CD4-positive, alpha-beta T cell treated with Interferon alpha-2 for 1 hour (primary cell): ENCODE data around the gene GAPDH.
A peak's percentile ranks its signal among the peaks of the same experiment; 100 is the strongest.
"Not testable (repeated sequence)": the region's sequence is repeated elsewhere in the genome, so short reads cannot be mapped to it uniquely, and the experiment has no call there.

ENCODE experiments used
- DNase-seq, 2 donors: peaks; one replicate each; pipeline ENCODE4 v3.0.0-alpha.2; 2020 to 2022

The GAPDH gene

DNA sequence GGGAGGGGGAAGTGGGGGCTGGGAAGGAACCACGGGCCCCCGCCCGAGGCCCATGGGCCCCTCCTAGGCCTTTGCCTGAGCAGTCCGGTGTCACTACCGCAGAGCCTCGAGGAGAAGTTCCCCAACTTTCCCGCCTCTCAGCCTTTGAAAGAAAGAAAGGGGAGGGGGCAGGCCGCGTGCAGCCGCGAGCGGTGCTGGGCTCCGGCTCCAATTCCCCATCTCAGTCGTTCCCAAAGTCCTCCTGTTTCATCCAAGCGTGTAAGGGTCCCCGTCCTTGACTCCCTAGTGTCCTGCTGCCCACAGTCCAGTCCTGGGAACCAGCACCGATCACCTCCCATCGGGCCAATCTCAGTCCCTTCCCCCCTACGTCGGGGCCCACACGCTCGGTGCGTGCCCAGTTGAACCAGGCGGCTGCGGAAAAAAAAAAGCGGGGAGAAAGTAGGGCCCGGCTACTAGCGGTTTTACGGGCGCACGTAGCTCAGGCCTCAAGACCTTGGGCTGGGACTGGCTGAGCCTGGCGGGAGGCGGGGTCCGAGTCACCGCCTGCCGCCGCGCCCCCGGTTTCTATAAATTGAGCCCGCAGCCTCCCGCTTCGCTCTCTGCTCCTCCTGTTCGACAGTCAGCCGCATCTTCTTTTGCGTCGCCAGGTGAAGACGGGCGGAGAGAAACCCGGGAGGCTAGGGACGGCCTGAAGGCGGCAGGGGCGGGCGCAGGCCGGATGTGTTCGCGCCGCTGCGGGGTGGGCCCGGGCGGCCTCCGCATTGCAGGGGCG, at the start of gene GAPDH:
Gene GAPDH (plus strand): TSS at position 595 of the 772 bp plus-strand sequence. CDS start 316 bp downstream, outside the sequence.
- DNase-seq: peak; percentile 87

DNA sequence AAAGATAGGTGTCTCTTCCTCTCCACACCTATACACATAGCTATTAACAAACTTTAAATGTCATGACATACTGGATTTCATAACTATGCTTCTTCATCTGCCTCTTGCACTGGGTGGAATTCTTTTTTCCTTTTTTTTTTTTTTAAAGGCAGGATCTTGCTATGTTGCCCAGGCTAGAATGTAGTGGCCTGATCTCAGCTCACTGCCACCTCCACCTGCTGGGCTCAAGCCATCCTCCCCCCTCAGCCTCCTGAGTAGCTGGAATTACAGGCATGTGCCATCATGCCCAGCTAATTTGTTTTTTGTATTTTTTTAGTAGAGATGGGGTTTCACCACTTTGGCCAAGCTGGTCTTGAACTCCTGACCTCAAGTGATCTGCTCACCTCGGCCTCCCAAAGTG, 46.1 kb upstream of the GAPDH start:
- no peak for DNase-seq

DNA sequence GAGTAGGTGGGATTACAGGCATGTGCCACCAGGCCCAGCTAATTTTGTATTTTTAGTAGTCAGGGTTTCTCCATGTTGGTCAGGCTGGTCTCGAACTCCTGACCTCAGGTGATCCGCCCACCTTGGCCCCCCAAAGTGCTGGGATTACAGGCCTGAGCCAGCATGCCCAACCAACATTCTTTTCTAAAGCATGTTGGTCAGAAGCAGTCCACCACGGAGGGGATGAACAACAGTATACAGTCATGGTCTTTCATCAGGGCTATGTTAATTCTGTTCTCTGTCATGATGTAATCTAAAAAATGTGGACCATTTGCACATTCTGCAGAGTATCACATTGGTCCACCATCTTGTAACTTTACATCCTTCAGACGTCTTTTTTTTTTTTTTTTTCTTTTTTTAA, 44.9 kb upstream of the GAPDH start:
- no peak for DNase-seq

DNA sequence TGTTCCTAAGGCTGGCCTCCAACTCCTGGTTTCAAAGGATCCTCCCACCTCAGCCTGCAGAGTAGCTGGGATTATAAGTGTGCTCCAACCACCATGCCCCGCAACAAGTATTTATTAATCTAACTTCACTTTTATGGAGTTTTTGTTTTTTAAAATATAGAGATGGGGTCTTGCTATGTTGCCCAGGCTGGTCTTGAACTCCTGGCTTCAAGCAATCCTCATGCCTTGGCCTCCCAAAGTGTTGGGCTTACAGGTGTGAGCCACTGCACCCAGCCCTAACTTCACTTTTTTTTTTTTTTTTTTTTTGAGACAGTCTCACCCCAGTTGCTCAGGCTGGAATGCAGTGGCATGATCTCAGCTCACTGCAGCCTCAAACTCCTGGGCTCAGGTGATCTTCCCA, 43.6 kb upstream of the GAPDH start:
- not testable (repeated sequence) for DNase-seq

DNA sequence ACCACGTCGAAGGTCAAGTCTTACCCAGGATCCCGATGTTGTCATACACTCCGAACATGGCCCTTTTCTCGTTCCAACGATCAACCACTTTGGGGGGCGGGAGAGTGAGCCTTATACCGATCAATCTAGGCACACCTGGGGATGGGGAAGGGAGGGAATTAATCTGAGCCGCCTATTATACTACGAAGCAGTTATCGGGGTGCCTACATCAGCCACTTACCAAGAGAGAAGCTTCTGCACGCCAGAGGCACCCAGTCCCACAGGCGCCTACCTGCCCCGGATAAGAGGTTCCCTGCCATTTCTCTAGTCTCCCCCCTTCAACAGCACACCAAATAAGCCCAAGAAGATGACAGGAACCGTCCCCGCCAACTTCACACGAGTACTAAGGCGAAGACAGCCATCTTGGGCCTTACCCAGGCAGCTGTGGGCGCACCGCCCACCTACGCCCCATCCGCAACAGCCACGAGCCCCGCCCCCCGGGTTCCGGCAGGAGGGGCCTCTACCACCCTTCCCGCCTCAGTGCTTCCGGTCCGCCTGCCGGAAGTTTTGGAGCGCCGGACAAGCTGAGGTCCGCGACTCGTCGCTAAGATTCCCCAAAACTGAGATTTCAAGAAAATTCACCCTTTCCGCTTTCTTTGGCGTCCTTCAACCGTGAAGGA, 41.4 kb upstream of the GAPDH start, which contains the start of gene MRPL51:
Gene MRPL51 (minus strand): TSS at position 425 of the 659 bp plus-strand sequence. CDS start 126 bp downstream, at position 299.
- peak; percentile 95 to 96 for DNase-seq

DNA sequence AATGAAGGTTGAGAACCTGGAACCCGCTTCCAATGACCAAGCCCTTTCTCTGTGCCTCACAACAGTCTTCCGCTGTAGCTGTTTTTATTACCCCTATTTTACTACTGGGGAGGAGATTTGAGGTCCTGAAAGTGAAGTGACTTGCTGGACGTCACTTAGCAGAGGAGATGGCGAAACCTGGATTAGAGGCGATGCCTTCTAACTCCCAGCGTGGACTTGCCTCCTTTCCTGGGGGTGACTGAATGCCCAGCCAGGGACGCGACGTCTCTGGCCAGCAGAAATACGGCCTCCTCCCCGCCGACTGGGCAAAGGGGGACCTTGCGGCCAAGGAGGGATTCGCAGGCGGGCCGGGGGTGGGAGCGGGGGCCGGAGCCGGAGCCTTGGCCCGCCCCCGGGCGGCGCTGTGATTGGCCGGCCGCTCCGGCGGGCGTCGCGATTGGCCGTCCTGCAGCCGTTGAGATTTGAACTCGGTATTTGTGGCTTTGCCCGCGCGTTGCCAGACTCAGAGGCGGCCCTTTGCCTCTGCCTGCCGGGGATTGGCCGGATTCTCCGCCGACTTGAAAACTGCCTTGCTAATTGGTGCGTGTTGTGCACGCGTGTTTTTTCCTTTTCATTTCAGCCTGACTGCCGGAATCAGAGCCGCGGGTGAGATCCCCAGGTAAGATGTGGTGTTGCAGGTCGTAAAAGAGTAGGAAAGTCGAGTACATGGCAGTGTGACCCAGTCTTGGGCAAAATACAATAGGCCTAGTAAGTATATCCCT, 40.6 kb upstream of the GAPDH start, which contains the start of gene NCAPD2:
Gene NCAPD2 (plus strand): TSS at position 606 of the 761 bp plus-strand sequence. CDS start 997 bp downstream, outside the sequence.
- DNase-seq: peak; percentile 95 to 97

DNA sequence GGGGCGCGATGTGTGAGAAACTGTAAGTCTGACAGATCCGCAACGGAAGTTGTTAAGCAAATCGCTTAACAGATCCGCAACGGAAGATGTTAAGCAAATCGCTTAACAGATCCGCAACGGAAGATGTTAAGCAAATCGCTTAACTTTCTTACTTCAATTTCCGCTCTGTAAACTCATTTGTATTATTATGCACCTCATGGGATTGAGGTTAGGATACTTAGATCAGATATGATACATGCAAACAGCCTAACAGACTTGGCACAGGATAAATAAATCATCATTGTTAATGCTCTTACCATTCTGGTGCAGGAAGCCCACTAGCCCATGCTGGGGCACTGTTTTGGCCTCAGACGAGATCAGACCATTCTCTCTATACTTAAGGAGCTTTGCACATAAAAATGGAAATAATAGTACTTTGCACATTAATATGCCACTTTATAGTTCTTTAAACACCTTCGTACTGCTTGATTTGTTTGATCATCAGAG, 40.0 kb upstream of the GAPDH start:
- DNase-seq: no peak

- DNase-seq: no peak
These were observed 39.3 kb upstream of the GAPDH start for GRCh38 chr12:6494968-6495367.

GRCh38 chr12:6497291-6497690, 37.0 kb upstream of the GAPDH start:
- DNase-seq: not testable (repeated sequence)

DNA sequence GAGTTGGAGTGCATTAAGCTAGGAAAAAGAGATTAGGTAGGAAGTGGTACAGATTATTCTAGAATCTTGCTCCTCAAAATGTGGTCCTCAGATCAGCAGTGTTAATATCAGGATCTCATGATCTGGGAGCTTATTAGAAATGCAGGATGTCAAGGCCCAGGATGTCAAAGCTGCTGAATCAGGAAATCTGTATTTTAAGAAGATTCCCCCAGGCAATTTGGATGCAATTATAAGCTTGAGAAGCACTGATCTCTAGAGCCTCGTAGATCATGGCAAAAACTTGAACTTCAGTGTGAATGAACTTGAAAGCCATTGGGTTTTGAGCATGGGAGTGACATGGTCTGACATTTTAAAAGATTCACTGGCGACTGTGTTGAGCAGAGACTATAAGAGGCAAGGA, 33.9 kb upstream of the GAPDH start:
- DNase-seq: no peak

DNA sequence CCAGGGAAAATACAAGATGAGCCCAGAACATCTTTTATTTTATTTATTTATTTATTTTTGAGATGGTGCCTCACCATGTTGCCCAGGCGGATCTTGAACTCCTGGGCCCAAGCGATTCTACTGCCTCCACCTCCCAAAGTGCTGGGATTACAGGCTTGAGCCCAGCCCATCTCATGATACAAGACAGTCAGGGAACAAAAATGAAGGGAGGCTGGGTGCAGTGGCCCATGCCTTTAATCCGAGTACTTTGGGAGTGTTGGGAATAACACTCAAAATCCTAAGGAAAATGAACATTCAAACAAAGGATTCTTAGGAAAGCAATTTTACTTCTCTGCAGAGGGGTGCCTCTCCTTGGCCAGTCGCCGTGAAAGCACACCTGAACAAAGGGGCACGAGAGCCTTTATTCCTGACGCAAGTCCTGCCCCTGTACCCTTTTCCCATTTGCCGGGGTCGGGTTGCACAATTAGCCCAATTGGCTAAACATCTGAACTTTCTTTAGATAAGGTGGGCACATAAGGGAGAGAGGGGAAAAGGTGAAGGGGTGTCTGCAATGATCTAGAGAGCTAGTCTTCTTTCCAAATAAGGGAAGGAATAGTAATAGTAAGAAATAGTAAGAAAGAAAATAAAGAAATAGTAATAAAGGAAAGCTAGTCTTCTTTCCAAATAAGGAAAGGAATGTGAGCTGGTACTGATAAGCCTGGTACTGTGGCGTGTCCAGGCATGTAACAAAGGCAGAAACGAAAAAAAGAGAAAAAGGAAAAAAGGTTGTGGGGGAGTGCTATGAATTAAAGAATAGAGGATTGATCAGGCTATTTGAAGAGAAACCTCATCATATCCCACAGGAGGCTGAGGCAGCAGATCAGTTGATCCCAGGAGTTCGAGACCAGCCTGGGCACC, 27.0 kb upstream of the GAPDH start:
- no peak for DNase-seq

DNA sequence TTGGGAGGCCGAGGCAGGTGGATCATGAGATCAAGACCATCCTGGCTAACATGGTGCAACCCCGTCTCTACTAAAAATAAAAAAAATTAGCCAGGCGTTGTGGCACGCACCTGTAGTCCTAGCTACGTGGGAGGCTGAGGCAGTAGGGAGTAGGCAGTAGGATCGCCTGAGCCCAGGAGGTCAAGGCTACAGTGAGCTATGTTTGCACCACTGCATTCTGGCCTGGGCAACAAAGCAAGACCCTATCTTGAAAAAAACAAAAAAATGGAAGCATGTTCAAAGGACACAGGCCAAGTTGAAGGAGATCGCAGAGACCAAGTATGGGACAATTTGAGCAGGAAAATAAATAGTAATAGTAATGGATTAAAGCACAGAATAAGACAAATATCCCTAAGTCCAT, 26.2 kb upstream of the GAPDH start:
- no peak for DNase-seq

DNA sequence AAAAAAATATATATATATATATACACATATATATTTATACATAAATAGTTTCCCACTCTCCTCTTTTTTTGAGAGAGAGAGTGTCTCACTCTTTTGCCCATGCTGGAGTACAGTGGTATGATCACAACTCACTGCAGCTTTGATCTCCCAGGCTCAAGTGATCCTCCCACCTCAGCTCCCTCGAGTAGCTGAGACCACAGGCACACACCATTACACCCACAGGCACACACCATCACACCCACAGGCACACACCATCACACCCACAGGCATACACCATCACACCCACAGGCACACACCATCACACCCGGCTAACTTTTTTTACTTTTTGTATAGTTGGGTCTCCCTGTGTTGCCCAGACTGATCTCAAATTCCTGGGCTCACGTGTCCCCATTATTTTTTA, 14.1 kb upstream of the GAPDH start:
- no peak for DNase-seq

- DNase-seq: no peak
These were observed 12.1 kb upstream of the GAPDH start for GRCh38 chr12:6522193-6522592.

- DNase-seq: no peak
These were observed 10.6 kb upstream of the GAPDH start for GRCh38 chr12:6523708-6524107.

- DNase-seq: no peak
These were observed 9.7 kb upstream of the GAPDH start for GRCh38 chr12:6524648-6525047.

GRCh38 chr12:6526201-6526600, 8.1 kb upstream of the GAPDH start:
- no peak for DNase-seq

DNA sequence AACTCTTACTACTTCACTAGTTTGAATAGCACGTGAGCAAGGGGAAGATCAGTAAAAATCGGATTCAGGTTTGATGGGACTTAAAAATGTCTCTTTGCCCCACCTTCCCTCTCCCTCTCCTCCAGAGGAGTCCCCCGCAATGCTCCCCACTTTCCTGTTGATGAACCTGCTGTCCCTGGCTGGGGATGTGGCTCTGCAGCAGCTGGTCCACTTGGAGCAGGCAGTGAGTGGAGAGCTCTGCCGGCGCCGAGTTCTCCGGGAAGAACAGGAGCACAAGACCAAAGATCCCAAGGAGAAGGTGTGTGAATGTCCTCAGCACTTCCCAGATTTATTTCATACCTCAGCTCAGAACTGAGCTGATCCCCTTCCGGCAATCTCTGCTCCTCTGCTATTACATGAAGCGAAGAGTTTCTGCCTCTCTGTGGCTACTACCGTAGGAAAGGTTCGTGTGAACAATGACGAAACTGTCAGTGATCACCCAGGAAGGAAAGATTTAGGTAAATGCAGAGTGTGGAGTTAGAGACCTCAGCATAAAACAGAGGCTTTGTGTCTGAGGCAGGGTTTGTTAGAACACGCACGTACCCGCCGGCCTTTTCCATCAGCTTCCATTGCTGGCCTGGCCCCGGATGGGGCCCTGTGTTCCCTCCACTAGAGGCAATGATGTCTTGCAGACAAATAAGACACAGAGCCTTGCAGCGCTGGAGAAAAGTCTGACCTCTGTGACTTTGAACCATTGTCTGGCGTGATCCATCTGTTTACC, 7.4 kb upstream of the GAPDH start:
- no peak for DNase-seq

DNA sequence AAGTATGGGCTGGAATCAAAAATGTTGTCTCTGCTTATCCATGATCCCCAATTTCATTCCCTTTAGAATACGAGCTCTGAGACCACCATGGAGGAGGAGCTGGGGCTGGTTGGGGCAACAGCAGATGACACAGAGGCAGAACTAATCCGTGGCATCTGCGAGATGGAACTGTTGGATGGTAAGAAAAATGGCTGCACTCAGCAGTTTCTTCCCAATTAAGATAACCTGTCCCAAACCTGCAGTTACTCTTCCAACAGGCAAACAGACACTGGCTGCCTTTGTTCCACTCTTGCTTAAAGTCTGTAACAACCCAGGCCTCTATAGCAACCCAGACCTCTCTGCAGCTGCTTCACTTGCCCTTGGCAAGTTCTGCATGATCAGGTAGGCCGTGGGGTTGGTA, 6.6 kb upstream of the GAPDH start:
- DNase-seq: no peak

DNA sequence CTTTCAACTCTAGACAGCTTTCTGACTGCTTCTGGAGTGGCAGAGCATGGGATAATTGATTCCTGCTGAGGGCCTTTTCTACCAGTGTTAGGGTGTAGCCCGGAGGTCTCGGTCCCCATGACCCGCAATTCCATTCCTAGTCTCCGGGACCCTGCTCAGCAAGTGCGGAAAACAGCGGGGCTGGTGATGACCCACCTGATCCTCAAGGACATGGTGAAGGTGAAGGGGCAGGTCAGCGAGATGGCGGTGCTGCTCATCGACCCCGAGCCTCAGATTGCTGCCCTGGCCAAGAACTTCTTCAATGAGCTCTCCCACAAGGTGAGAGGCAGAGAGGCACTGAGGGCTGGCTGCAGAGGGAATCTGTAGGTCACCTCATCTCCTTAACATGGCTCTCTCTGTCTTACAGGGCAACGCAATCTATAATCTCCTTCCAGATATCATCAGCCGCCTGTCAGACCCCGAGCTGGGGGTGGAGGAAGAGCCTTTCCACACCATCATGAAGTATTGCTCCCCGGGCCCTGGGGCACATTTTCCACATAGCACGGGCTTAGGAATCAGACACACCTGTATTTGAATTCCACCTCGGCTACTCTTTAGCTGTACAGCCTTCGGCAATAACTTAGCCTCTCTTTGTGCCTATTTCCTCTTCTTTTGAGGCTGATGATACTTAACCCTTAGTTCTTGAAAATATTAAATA, 5.6 kb upstream of the GAPDH start:
- DNase-seq: no peak

DNA sequence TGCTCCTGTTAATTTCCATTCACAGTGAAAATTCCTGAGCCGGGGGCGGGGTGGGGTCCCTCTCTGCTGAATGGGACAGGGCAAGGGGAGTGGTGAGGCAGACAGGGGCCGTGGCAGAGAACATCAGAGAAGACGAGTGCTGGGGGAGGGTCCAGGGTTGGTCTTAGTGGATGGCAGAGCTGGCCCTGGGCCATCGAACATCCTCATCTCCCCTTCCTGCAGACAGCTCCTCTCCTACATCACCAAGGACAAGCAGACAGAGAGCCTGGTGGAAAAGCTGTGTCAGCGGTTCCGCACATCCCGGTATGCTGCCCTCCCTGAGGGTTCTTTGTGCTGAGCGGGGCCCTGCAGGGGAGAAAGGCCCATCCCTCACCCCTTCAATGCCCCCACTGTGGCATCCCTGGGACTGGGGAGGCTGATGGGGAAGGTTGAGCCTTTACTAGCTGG, 5.0 kb upstream of the GAPDH start:
- DNase-seq: no peak
